WTC11 (cell line): ENCODE measurements around the gene ARHGEF17.

Experiments used
- ATF1 ChIP-seq: sonication (generic); formaldehyde crosslinking; IDR thresholded peaks from 2 replicates; pipeline ENCODE4 v1.8.1; 2023; ENCODE audit warnings: mild to moderate bottlenecking, moderate library complexity, missing genetic modification reagents
- E2F4 ChIP-seq: sonication (generic); formaldehyde crosslinking; IDR thresholded peaks from 2 replicates; pipeline ENCODE4 v1.8.1; 2022; ENCODE audit warnings: low read depth, mild to moderate bottlenecking, moderate library complexity, missing genetic modification reagents, borderline replicate concordance
- ETV6 ChIP-seq: sonication (generic); formaldehyde crosslinking; IDR thresholded peaks from 2 replicates; pipeline ENCODE4 v1.8.1; 2022; ENCODE audit warnings: mild to moderate bottlenecking, missing genetic modification reagents
- STAT6 ChIP-seq: sonication (generic); formaldehyde crosslinking; conservative IDR thresholded peaks from 2 replicates; pipeline ENCODE4 v1.8.1; 2023; ENCODE audit warnings: mild to moderate bottlenecking, low read depth, missing genetic modification reagents, moderate library complexity
- TCF7 ChIP-seq: sonication (generic); formaldehyde crosslinking; IDR thresholded peaks from 2 replicates; pipeline ENCODE4 v1.8.0; 2022; ENCODE audit warnings: mild to moderate bottlenecking, low read depth, missing genetic modification reagents, moderate library complexity
- ZBTB43 ChIP-seq: sonication (generic); formaldehyde crosslinking; IDR thresholded peaks from 2 replicates; pipeline ENCODE4 v1.8.1; 2023; ENCODE audit warnings: mild to moderate bottlenecking, missing genetic modification reagents
- ZNF232 ChIP-seq: sonication (generic); formaldehyde crosslinking; IDR thresholded peaks from 2 replicates; pipeline ENCODE4 v1.8.0; 2022; ENCODE audit warnings: mild to moderate bottlenecking, missing genetic modification reagents
- ZNF281 ChIP-seq: sonication (generic); formaldehyde crosslinking; IDR thresholded peaks from 2 replicates; pipeline ENCODE4 v1.8.0; 2023; ENCODE audit warnings: mild to moderate bottlenecking, missing genetic modification reagents
- TF ChIP-seq, protein P1 (sequence below): fragments of 200-600 bp; IDR thresholded peaks from 2 replicates; pipeline ENCODE4 v1.8.0; 2022; ENCODE audit warnings: antibody characterized with exemption
- TF ChIP-seq, protein P2 (sequence below): sonication (generic); formaldehyde crosslinking; IDR thresholded peaks from 2 replicates; pipeline ENCODE4 v1.8.0; 2022; ENCODE audit warnings: mild to moderate bottlenecking, missing genetic modification reagents

DNA sequence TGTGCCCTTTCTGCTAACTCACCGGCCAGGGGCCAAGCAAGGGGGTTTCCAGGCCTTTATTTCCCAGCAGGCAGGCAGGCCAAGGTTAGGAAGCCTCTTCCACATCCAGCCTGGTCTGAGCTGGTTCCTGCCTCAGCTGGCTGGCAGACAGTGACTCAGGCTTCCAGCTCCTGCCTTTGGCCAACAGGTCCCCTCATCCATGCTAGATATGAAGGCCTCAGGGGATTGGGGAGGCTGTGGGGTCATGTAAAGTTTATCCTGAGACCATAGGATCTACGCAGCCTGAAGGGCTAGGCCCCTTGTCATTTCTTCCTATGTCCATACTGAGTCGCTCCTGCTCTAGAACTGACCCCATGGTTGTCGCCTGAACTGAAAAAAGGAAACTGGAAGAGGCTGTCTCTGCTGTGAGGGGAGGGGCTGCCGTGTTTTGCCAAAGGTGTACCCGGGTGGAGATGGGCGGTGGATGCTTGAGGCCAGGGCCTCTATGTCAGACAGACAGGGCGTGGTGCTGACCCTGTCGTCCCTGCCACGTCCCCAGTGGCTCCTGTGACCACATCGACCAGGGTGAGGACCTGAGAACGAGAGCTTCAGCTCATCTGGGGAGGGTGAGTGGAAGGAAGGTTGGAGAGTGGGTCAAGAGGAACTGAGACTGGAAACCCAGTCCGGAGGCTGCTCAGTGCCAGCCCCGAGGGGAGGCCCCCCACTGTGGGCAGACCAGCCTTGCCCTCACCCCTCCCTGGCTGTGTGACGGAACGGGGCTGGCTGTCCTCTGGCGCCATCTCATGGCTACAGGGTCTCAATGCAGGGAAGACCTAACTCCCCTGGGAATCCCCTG lies 19.0 kb upstream of the ARHGEF17 start:
- TF ChIP-seq, protein P1, sequence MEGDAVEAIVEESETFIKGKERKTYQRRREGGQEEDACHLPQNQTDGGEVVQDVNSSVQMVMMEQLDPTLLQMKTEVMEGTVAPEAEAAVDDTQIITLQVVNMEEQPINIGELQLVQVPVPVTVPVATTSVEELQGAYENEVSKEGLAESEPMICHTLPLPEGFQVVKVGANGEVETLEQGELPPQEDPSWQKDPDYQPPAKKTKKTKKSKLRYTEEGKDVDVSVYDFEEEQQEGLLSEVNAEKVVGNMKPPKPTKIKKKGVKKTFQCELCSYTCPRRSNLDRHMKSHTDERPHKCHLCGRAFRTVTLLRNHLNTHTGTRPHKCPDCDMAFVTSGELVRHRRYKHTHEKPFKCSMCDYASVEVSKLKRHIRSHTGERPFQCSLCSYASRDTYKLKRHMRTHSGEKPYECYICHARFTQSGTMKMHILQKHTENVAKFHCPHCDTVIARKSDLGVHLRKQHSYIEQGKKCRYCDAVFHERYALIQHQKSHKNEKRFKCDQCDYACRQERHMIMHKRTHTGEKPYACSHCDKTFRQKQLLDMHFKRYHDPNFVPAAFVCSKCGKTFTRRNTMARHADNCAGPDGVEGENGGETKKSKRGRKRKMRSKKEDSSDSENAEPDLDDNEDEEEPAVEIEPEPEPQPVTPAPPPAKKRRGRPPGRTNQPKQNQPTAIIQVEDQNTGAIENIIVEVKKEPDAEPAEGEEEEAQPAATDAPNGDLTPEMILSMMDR, result peak; percentile 81
- TF ChIP-seq ZBTB43 (no peak), TCF7 (CRISPR knock-in tag) (no peak), STAT6 (CRISPR knock-in tag) (no peak), ATF1 (CRISPR knock-in tag) (no peak), E2F4 (no peak), ZNF281 (CRISPR knock-in tag) (no peak), ETV6 (CRISPR knock-in tag) (no peak), ZNF232 (no peak)
- TF ChIP-seq, protein P2, sequence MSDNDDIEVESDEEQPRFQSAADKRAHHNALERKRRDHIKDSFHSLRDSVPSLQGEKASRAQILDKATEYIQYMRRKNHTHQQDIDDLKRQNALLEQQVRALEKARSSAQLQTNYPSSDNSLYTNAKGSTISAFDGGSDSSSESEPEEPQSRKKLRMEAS (CRISPR knock-in tag), result no peak
